NT2/D1 (cell line): ENCODE results near the gene FGL2.

Experiments
- YY1 ChIP-seq: IDR thresholded peaks from 2 replicates; pipeline ENCODE4 v1.6.1; 2011; ENCODE audit not compliant: insufficient read length, insufficient read depth
- ZNF274 ChIP-seq: IDR thresholded peaks from 2 replicates; pipeline ENCODE4 v1.6.1; 2011; ENCODE audit warnings: mild to moderate bottlenecking, low read depth, low read length

- TF ChIP-seq YY1 (no peak), ZNF274 (no peak)
Measured at GRCh38 chr7:77216181-77216845, 16.7 kb upstream of the FGL2 start.
